Colonic mucosa (tissue), 4 donors: ENCODE results near the gene ZEB1. TPM values are rescaled to one million over a fixed set of nuclear protein-coding genes. Genes with fewer than 3 reads are reported as not detected.
A peak's percentile ranks its signal among the peaks of the same experiment; 100 is the strongest.

ENCODE experiments used
- DNase-seq: peaks from one replicate; pipeline ENCODE4 v3.0.0-alpha.2; 2020
- H3K27ac ChIP-seq: fragments of 200-600 bp; one replicate; pipeline ENCODE4 v1.8.0; 2021
- H3K27me3 ChIP-seq: fragments of 200-600 bp; one replicate; pipeline ENCODE4 v1.8.0; 2021
- H3K36me3 ChIP-seq: fragments of 200-600 bp; one replicate; pipeline ENCODE4 v1.8.0; 2021
- H3K4me1 ChIP-seq: fragments of 200-600 bp; one replicate; pipeline ENCODE4 v1.8.0; 2021; ENCODE audit warnings: mild to moderate bottlenecking
- H3K4me3 ChIP-seq: fragments of 200-600 bp; one replicate; pipeline ENCODE4 v1.8.0; 2021
- H3K9ac ChIP-seq, 2 donors: one replicate each; pipeline ENCODE4 v1.7.0; 2013; ENCODE audit warnings: control low read depth in 2 of 2, low read depth in 2 of 2, low read length in 2 of 2
- H3K9me3 ChIP-seq: fragments of 200-600 bp; one replicate; pipeline ENCODE4 v1.8.0; 2021
- intact Hi-C: fragments of 100-400 bp; cut with DNase I; formaldehyde crosslinking; loops from one replicate; pipeline ENCODE4 v1.14.1; 2022
- total RNA-seq, 2 donors: library from RNA; stranded (reverse); fragmentation: NEBNext Ultra II Directional in 1 of 2; extraction: Animal tissue kit (Norgen Biotek cat#: 25700) in 1 of 2; gene quantifications; one replicate each; pipeline ENCODE4 v1.2.1, GENCODE V29; 2021
- TF ChIP-seq, protein P1 (sequence below): fragments of 200-600 bp; IDR thresholded peaks from one replicate; pipeline ENCODE4 v1.8.0; 2022; ENCODE audit warnings: antibody characterized with exemption, mild to moderate bottlenecking
- donor health status: healthy.
- donor health status: DM: no; HTN: no; CAD: no.
- donor health status: DM: no; HTN: no; CAD: no.

Gene ZEB1
- total RNA-seq, 2 donors from 2014 or later: 6.1 to 32.3 TPM

- Histone ChIP-seq H3K4me1 (no peaks in the 10 kb centered on the region), H3K27me3 (peaks cover 10% of the 10 kb centered on the region), H3K9me3 (no peaks in the 10 kb centered on the region), H3K4me3 (peak overlapping the region; percentile 91), H3K36me3 (no peaks in the 10 kb centered on the region), H3K27ac (peak overlapping the region; percentile 89), H3K9ac (peak overlapping the region; percentile 69 to 84)
- no peak for DNase-seq
- TF ChIP-seq, protein P1, sequence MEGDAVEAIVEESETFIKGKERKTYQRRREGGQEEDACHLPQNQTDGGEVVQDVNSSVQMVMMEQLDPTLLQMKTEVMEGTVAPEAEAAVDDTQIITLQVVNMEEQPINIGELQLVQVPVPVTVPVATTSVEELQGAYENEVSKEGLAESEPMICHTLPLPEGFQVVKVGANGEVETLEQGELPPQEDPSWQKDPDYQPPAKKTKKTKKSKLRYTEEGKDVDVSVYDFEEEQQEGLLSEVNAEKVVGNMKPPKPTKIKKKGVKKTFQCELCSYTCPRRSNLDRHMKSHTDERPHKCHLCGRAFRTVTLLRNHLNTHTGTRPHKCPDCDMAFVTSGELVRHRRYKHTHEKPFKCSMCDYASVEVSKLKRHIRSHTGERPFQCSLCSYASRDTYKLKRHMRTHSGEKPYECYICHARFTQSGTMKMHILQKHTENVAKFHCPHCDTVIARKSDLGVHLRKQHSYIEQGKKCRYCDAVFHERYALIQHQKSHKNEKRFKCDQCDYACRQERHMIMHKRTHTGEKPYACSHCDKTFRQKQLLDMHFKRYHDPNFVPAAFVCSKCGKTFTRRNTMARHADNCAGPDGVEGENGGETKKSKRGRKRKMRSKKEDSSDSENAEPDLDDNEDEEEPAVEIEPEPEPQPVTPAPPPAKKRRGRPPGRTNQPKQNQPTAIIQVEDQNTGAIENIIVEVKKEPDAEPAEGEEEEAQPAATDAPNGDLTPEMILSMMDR: no peak
- intact Hi-C loops: no loop called here
Observed at GRCh38 chr10:31317652-31318381, 1.2 kb upstream of the ZEB1 start.

- TF ChIP-seq, protein P1: no peak
- peaks cover 10% of the 10 kb centered on the region for H3K27me3 ChIP-seq
- H3K9ac ChIP-seq: peak overlapping the region; percentile 69 to 84
- H3K36me3 ChIP-seq: no peaks in the 10 kb centered on the region
- intact Hi-C loops: no loop called here
- H3K9me3 ChIP-seq: no peaks in the 10 kb centered on the region
- H3K27ac ChIP-seq: peak overlapping the region; percentile 89
- DNase-seq: peak; percentile 56
- H3K4me1 ChIP-seq: no peaks in the 10 kb centered on the region
- H3K4me3 ChIP-seq: peak overlapping the region; percentile 91
Observed at GRCh38 chr10:31318382-31318853, 598 bp upstream of the ZEB1 start.

- Histone ChIP-seq H3K4me1 (no peaks in the 10 kb centered on the region), H3K27me3 (peaks cover 10% of the 10 kb centered on the region), H3K27ac (peak overlapping the region; percentile 85), H3K9me3 (no peaks in the 10 kb centered on the region), H3K4me3 (peak overlapping the region; percentile 91), H3K9ac (peak overlapping the region; percentile 77), H3K36me3 (no peaks in the 10 kb centered on the region)
- no peak for DNase-seq
- intact Hi-C loops: loop anchor here (5.0 kb wide), 1 partner anchor 487 kb away; no protein-coding TSS in a partner anchor
- TF ChIP-seq, protein P1: no peak
Observed at GRCh38 chr10:31319602-31320549, 860 bp downstream of the ZEB1 start.

DNA sequence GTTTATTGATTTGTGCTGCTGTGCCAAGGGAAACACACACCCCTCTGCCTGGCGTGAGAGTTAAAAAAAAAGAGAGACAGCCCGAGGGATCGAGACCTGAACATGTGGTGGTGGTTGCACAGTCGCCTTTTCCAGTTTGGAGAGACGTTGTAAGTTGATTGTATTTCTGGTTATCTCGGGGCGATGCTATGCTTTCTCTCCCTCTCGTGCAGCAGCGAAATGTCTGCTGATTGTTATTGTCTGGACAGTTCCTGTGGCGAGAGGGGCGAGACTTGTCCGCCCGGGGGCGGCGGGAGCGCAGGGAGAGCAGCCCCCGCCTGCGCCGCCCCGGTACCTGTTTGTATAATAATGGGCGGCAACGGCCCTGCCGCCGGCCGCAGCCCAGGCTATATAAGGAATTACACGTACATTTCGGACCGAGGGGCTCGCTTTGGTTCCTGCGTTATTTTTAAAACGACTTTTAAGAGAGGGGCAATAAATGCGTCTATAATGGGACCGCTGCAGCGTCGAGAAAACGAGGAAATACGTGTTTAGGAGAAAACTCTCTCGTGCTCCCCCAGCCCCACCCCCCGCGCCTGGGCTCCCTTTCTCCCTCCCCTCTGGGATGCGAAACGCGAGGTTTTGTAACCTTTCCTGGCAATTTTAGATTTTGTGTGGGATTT is 1.7 kb downstream of the ZEB1 start:
- Histone ChIP-seq H3K27ac (peak overlapping the region; percentile 83), H3K36me3 (no peaks in the 10 kb centered on the region), H3K27me3 (peaks cover 10% of the 10 kb centered on the region), H3K9me3 (no peaks in the 10 kb centered on the region), H3K4me1 (no peaks in the 10 kb centered on the region), H3K9ac (peak overlapping the region; percentile 77), H3K4me3 (peak overlapping the region; percentile 48)
- intact Hi-C loops: loop anchor here (5.0 kb wide), 1 partner anchor 487 kb away; no protein-coding TSS in a partner anchor
- peak; percentile 29 for DNase-seq
- TF ChIP-seq, protein P1: no peak
